Activated naive CD4-positive, alpha-beta T cell treated with anti-CD3 and anti-CD28 coated beads, Interleukin-2, amount 10 ng/mL, durations not matched to agents 7 days and 5 days (primary cell): Measurements from ENCODE around the gene FAAH2.
"Not testable (repeated sequence)": the region's sequence is repeated elsewhere in the genome, so short reads cannot be mapped to it uniquely, and the experiment has no call there.

Experiments
- CTCF ChIA-PET: fragments of 350-600 bp; sonication (Branson Sonifier 250); formaldehyde crosslinking; loops from one replicate; lab custom pipeline; 2021; ENCODE audit warnings: antibody characterized with exemption; lab: Charles Lee
- DNase-seq: peaks from one replicate; pipeline ENCODE4 v3.0.0-alpha.2; 2020
- H3K27ac Mint-ChIP-seq: one replicate; pipeline ENCODE4 v1.8.0; 2021; ENCODE audit warnings: mild to moderate bottlenecking, moderate library complexity, mixed read lengths
- H3K27me3 Mint-ChIP-seq: one replicate; pipeline ENCODE4 v1.8.0; 2021; ENCODE audit warnings: mild to moderate bottlenecking, mixed read lengths
- H3K36me3 Mint-ChIP-seq: one replicate; pipeline ENCODE4 v1.8.0; 2021; ENCODE audit warnings: mixed read lengths
- H3K4me1 Mint-ChIP-seq: one replicate; pipeline ENCODE4 v1.8.0; 2021; ENCODE audit warnings: mixed read lengths
- H3K4me3 Mint-ChIP-seq: one replicate; pipeline ENCODE4 v1.8.0; 2021; ENCODE audit warnings: mild to moderate bottlenecking, moderate library complexity, mixed read lengths
- H3K9me3 Mint-ChIP-seq: one replicate; pipeline ENCODE4 v1.8.0; 2021; ENCODE audit warnings: mixed read lengths

The FAAH2 gene

DNA sequence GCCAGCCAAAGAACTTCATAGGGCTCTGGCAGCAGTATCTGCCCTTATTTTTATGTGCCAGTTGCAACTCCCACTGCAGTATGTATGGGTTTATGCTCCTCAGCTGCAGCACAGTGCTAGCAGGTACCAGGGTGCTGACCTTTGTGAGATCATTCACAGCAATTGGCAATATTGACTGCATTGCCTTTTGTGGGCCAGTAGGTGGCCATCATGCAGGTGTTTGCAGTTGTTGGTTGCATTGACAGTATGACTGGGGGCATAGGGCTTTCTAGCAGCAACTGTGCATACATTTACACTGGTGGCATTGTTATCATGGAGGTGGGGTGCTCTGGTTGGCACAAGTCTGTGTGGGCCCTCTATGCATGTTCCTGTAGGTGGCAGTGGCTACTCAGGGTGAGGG is 42.5 kb downstream of the FAAH2 start:
- CTCF ChIA-PET, result no interaction called here
- Mint-ChIP-seq H3K4me3 (no peak overlapping the region), H3K27ac (no peak overlapping the region), H3K36me3 (no peaks in the 10 kb centered on the region), H3K4me1 (no peaks in the 10 kb centered on the region), H3K9me3 (peaks cover 8% of the 10 kb centered on the region), H3K27me3 (no peaks in the 10 kb centered on the region)
- DNase-seq, result no peak

DNA sequence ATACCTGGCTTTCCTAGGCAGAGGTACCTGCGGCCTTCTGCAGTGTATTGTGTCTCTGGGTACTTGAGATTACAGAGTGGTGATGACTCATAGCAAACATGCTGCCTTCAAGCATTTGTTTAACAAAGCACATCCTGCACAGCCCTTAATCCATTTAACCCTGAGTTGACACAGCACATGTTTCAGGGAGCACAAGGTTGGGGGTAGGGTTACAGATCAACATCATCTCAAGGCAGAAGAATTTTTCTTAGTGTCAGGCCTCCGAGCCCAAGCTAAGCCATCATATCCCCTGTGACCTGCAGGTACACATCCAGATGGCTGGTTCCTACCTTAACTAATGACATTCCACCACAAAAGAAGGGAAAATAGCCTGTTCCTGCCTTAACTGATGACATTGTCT is 49.3 kb downstream of the FAAH2 start:
- DNase-seq, H3K9me3 Mint-ChIP-seq, H3K27ac Mint-ChIP-seq, CTCF ChIA-PET, H3K36me3 Mint-ChIP-seq, H3K27me3 Mint-ChIP-seq, H3K4me1 Mint-ChIP-seq, H3K4me3 Mint-ChIP-seq: not testable (repeated sequence)

DNA sequence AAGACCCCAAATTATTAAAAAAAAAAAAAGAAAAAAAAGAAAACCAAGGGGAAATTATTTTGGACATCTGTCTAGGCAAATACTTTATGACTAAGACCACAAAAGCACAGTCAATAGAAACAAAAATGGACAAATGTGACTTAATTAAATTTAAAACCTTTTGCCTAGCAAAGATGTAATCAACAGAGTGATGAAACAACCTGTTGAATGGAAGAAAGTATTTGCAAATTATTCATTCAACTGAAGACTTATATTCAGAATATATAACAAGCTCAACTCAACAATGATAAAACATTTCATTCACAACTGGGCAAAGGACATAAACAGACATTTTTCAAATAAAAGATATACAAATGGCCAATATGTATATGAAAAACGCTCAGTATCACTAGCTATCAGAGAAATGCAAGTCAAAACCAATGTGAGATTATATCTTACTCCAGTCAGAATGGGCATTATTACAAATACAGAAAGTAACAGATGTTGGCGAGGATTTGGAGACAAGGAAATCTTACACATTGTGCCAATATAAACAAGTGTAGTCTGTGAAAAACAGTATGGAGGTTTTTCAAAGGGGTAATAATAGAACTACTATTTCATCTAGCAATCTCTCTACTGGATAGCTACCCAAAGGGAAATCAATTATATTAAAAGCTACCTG is 67.1 kb downstream of the FAAH2 start:
- H3K36me3 Mint-ChIP-seq, result peaks cover 1% of the 10 kb centered on the region

DNA sequence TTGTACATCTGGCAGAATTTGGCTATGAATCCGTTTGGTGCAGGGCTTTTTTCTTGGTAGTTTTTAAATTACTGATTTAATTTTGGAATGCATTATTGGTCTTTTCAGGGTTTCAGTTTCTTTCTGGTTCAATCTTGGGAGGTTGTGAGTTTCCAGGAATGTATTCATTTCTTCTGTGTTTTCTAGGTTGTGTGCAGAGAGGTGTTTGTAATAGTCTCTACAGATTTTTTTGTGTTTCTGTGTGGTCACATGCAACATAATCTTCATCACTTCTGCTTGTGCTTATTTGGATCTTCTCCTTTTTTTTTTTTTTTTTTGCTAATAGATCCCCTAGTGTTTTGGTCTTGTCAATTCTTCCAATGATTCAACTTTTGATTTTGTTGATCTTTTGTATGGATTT is 77.6 kb downstream of the FAAH2 start:
- H3K27ac Mint-ChIP-seq, result no peak overlapping the region
- CTCF ChIA-PET, result no interaction called here
- H3K36me3 Mint-ChIP-seq, result no peaks in the 10 kb centered on the region
- H3K9me3 Mint-ChIP-seq, result no peaks in the 10 kb centered on the region
- no peaks in the 10 kb centered on the region for H3K4me1 Mint-ChIP-seq
- no peak for DNase-seq
- no peak overlapping the region for H3K4me3 Mint-ChIP-seq
- H3K27me3 Mint-ChIP-seq, result no peaks in the 10 kb centered on the region

More for the DNA sequence above, 67.1 kb downstream of the FAAH2 start:
- CTCF ChIA-PET, result no interaction called here
- no peaks in the 10 kb centered on the region for H3K27me3 Mint-ChIP-seq
- no peak overlapping the region for H3K27ac Mint-ChIP-seq
- no peak overlapping the region for H3K4me3 Mint-ChIP-seq
- no peak for DNase-seq
- peaks cover 3% of the 10 kb centered on the region for H3K9me3 Mint-ChIP-seq
- no peaks in the 10 kb centered on the region for H3K4me1 Mint-ChIP-seq

DNA sequence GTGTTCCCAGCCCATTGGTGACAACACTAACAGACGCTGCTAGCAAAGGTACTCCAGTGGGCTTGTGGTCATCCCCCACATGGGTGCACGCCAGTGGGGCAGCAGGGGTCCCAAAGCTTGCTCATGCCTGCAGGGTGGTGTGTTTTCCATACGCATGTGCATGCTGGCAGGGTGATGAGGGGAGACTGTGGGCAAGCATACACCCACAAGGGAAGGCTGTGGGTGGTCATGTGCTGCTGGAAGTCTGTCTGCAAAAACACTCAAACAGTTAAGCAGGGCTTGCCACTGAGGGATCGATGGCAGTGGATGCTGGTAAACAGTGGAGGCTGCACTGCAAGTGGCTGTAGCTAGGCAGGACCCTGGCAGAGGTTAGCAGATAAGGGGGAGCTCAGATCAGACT is 79.9 kb downstream of the FAAH2 start:
- CTCF ChIA-PET, result no interaction called here
- H3K36me3 Mint-ChIP-seq, result no peaks in the 10 kb centered on the region
- no peak overlapping the region for H3K4me3 Mint-ChIP-seq
- H3K9me3 Mint-ChIP-seq, result no peaks in the 10 kb centered on the region
- no peak overlapping the region for H3K27ac Mint-ChIP-seq
- DNase-seq, result no peak
- no peaks in the 10 kb centered on the region for H3K27me3 Mint-ChIP-seq
- H3K4me1 Mint-ChIP-seq, result no peaks in the 10 kb centered on the region

DNA sequence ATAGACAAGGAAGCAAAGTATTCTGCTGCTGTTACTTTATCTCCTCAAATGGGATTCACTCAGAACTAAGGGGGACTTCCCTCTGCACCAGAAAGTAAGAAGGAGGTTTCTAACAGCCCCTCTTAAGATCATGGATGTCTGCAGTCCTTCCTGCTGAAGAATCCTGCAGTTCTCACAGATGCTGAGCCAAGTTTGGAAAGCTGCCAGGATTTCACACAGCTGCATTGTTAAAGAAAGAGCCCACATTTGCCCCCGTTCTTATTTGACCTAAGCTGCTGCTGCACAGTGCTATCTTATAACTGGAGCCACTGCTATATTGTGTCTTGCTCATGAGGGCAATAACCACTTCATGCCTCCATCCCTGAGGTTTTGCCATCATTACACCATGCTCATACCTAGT is 81.1 kb downstream of the FAAH2 start:
- Mint-ChIP-seq H3K4me3 (no peak overlapping the region), H3K4me1 (no peaks in the 10 kb centered on the region), H3K27me3 (no peaks in the 10 kb centered on the region), H3K36me3 (no peaks in the 10 kb centered on the region), H3K27ac (no peak overlapping the region), H3K9me3 (no peaks in the 10 kb centered on the region)
- CTCF ChIA-PET, result no interaction called here
- DNase-seq, result no peak

DNA sequence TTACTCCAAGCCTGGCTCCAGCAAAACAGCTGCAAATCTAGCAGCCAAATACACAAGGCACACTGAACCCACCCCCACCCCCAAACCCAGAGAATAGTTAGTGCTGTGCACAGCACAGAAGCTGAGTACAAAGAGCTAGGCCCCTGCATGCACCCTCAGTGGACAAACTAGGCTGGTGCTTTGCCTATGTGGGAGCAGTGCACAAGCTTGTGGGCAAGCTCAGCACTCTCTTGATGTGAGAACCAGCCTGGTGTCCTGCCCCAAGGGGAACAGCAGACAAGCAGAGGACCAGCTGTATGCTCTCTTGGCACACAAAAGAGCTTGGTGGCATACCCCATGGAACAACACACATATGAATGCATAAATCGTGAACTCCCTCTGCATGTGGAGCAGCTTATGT is 81.7 kb downstream of the FAAH2 start:
- no peaks in the 10 kb centered on the region for H3K4me1 Mint-ChIP-seq
- H3K27ac Mint-ChIP-seq, result no peak overlapping the region
- H3K36me3 Mint-ChIP-seq, result no peaks in the 10 kb centered on the region
- no peaks in the 10 kb centered on the region for H3K27me3 Mint-ChIP-seq
- no peaks in the 10 kb centered on the region for H3K9me3 Mint-ChIP-seq
- CTCF ChIA-PET, result no interaction called here
- no peak overlapping the region for H3K4me3 Mint-ChIP-seq
- no peak for DNase-seq

DNA sequence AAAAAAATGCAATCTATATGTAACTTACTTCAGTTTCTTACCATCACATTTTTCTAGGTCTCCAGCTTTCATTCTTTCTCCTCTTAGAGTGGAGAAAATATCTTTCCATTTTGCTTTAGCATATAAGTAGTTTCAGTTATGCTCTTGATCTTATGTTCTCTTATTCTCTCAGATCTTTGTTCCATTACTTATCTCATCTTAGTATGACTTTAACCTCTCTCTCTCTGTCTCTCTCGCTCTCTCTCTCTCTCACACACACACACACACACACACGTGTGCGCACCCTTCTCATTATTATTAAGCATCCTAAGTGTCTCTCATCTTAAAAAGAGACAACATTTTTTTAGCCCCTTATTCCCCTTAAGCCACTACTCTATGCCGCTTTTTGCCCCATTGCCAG is 92.8 kb downstream of the FAAH2 start:
- H3K27me3 Mint-ChIP-seq, result no peaks in the 10 kb centered on the region
- CTCF ChIA-PET, result no interaction called here
- no peak overlapping the region for H3K27ac Mint-ChIP-seq
- H3K9me3 Mint-ChIP-seq, result peaks cover 2% of the 10 kb centered on the region
- no peak overlapping the region for H3K4me3 Mint-ChIP-seq
- peaks cover 6% of the 10 kb centered on the region for H3K36me3 Mint-ChIP-seq
- no peaks in the 10 kb centered on the region for H3K4me1 Mint-ChIP-seq
- DNase-seq, result no peak

DNA sequence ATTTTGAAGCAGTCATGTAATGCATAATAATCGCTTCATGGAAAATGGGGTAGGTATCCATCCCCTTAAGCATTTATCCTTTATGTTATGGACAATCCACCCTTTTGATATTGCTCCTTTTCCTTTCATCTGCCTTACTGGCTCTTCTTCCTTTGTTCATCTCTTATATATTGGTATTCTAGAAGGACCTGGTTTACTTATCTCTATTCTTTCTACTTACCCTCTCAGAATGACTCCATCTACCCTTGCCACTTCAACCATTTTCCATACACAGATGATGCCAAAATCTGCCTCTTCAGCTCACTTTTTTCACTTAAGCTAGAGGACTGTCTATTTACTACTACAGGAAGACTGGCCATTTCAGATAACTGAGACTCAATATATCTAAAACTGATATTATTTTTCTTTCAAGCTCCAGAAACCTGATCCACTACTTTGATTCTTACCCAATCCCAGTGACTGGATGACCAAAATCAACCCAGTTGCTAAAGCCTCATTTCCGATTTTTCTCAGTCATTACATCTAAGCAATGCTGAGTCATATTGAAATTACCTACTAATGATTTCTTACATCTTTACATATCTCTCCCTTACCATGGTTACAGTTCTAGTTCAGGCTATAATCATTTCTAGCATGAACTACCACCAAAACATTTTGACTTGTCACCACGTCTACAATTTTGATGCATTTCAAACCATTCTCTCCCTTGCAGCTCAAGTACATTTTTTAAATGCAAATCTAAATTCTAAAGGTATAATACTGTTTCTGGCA is 93.7 kb downstream of the FAAH2 start:
- Mint-ChIP-seq H3K9me3 (peaks cover 2% of the 10 kb centered on the region), H3K36me3 (peaks cover 6% of the 10 kb centered on the region), H3K4me3 (no peak overlapping the region), H3K4me1 (no peaks in the 10 kb centered on the region), H3K27me3 (no peaks in the 10 kb centered on the region), H3K27ac (no peak overlapping the region)
- DNase-seq, result no peak
- CTCF ChIA-PET, result no interaction called here

DNA sequence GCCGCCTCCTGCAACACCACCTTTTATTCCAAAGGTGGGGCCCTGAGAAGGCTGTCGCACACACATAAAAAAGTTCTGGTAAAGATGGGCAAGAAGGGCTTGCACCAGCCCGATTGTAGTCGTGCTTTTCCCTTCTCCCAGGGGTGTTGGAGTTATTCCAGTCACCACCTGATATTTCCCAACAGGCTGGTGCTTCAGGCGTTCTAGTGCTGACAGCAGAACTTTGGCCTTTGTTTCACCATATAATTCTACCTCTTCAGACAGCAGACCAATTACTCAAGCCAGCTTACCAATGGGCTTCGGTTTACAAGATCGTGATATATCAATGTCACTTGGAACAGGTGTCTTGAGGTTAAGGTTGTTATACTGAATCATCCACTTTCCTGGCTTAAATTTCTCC is 107.7 kb downstream of the FAAH2 start:
- CTCF ChIA-PET, H3K27ac Mint-ChIP-seq, H3K4me1 Mint-ChIP-seq, H3K9me3 Mint-ChIP-seq, DNase-seq, H3K4me3 Mint-ChIP-seq, H3K36me3 Mint-ChIP-seq, H3K27me3 Mint-ChIP-seq: not testable (repeated sequence)

DNA sequence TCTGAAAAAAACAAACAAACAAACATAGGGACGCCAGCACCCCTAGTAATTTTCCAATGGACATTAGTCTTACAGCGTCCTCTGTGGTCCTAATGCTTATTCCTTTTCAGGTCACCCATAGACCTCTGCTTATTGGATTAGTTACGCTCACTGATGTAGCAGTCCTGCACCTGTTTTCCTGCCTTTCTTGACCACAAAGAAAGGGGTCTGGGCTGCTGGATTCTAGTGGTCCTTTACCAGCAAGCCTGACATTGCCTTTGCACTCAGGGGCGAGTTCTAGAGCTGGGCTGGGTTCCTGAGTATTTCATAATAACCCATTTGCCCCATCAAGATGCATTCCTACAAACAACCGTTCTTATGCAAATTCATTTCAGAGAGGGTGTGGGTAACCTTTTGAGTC is 116.7 kb downstream of the FAAH2 start:
- peaks cover 12% of the 10 kb centered on the region for H3K9me3 Mint-ChIP-seq
- DNase-seq, H3K27ac Mint-ChIP-seq, CTCF ChIA-PET, H3K27me3 Mint-ChIP-seq, H3K4me1 Mint-ChIP-seq, H3K36me3 Mint-ChIP-seq, H3K4me3 Mint-ChIP-seq: not testable (repeated sequence)

DNA sequence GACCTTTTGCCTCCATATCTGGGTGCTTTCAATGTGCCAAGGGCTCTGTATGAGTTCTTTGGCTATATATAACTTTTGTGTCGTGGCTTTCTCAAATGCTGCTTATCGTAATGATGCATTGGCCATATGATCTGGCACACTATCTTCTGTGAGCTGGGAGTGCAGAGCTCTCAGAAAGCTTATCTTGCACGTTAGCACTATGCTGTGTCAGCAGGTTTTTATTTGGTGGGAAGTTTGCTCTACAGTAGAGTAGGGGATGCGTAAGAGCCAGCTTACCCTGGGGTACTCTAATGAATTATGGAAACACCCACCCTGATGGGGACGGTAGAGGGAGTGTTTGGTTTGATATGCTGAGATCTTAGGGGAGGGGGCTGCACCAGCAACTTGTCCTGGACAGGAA is 119.6 kb downstream of the FAAH2 start:
- DNase-seq, result no peak
- Mint-ChIP-seq H3K9me3 (peaks cover 10% of the 10 kb centered on the region), H3K4me1 (no peaks in the 10 kb centered on the region), H3K27ac (no peak overlapping the region), H3K4me3 (no peak overlapping the region), H3K27me3 (no peaks in the 10 kb centered on the region), H3K36me3 (no peaks in the 10 kb centered on the region)
- CTCF ChIA-PET, result no interaction called here

DNA sequence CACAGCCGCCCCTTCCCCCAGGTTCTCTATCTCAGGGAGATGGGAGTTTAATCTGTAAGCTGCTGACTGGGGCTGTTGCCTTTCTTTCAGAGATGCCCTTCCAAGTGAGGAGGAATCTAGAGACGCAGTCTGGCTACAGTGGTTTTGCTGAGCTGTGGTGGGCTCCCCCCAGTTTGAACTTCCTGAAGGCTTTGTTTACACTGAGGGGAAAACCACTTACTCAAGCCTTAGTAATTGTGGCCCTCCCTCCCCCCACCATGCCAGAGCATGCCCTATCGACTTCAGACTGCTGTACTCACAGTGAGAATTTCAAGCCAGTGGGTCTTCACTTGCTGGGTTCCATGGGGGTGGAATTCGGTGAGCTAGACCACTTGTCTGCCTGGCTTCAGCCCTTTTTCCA is 131.3 kb downstream of the FAAH2 start:
- Mint-ChIP-seq H3K9me3 (peaks cover 5% of the 10 kb centered on the region), H3K27me3 (no peaks in the 10 kb centered on the region), H3K36me3 (no peaks in the 10 kb centered on the region), H3K27ac (no peak overlapping the region), H3K4me1 (no peaks in the 10 kb centered on the region), H3K4me3 (no peak overlapping the region)
- CTCF ChIA-PET, result no interaction called here
- DNase-seq, result no peak

DNA sequence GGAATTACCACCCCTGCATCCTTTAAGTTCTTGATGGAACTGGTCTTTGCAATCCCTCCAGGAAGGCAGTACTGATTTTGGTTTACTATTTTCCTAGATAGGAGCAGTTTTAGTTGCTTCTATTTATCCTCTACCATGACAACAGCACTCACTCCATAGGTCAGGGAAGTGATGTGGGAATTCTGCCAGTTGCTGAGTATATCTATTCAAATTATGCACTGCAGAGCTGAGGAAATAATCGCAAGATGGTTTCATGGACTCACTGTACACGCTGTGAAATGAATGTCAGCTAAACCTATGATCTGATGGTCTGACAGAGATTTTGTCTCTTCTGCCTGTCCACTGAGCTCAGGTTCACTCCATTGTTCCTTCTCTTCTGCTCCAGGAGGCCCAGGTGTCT is 135.8 kb downstream of the FAAH2 start:
- Mint-ChIP-seq H3K9me3 (no peaks in the 10 kb centered on the region), H3K4me3 (no peak overlapping the region), H3K27ac (no peak overlapping the region), H3K36me3 (no peaks in the 10 kb centered on the region), H3K27me3 (no peaks in the 10 kb centered on the region), H3K4me1 (no peaks in the 10 kb centered on the region)
- no peak for DNase-seq
- CTCF ChIA-PET, result no interaction called here

DNA sequence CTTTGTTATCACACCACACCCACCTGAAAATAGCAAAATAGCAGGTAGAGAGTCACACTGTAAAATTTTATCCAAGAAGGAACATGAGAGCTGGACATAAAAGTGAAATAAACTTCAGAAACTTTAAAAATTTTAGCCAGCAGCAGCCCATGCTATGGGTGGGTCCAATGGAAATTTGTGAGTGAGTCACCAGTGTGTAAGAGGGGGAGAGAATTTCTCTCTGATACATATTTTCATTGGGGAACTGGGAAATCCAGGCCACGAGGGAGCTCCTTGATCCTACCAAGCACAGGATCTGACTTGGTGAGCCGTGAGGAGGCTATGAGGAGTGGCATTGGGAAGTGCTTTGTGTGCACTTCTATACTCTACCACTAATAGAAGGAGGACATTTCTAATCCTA is 136.3 kb downstream of the FAAH2 start:
- no peaks in the 10 kb centered on the region for H3K9me3 Mint-ChIP-seq
- H3K4me1 Mint-ChIP-seq, result no peaks in the 10 kb centered on the region
- CTCF ChIA-PET, result no interaction called here
- no peak overlapping the region for H3K4me3 Mint-ChIP-seq
- no peak for DNase-seq
- H3K36me3 Mint-ChIP-seq, result no peaks in the 10 kb centered on the region
- H3K27ac Mint-ChIP-seq, result no peak overlapping the region
- H3K27me3 Mint-ChIP-seq, result no peaks in the 10 kb centered on the region
